ENCODE results near the gene OPN1LW.
A peak's percentile ranks its signal among the peaks of the same experiment; 100 is the strongest.
"Not testable (repeated sequence)": the region's sequence is repeated elsewhere in the genome, so short reads cannot be mapped to it uniquely, and the experiment has no call there.

OPN1LW gene

DNA sequence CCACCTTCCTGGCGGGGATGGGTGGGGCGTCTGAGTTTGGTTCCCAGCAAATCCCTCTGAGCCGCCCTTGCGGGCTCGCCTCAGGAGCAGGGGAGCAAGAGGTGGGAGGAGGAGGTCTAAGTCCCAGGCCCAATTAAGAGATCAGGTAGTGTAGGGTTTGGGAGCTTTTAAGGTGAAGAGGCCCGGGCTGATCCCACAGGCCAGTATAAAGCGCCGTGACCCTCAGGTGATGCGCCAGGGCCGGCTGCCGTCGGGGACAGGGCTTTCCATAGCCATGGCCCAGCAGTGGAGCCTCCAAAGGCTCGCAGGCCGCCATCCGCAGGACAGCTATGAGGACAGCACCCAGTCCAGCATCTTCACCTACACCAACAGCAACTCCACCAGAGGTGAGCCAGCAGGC, at the start of gene OPN1LW:
Gene OPN1LW (plus strand): TSS at position 234 of the 400 bp plus-strand sequence. CDS start 41 bp downstream, at position 275.
- not testable (repeated sequence) for H3K36me3 ChIP-seq (ENCODE audit: insufficient read depth, low read length); H3K4me1 ChIP-seq (ENCODE audit: control insufficient read depth, insufficient read depth, low read length, unreplicated experiment); H3K27ac ChIP-seq (ENCODE audit: low read depth, low read length); H3K4me3 ChIP-seq (ENCODE audit: low read depth, low read length); H3K79me2 ChIP-seq (ENCODE audit: control insufficient read depth, insufficient read depth, low read length, unreplicated experiment); H3K27me3 ChIP-seq (ENCODE audit: insufficient read depth, low read length); H2AFZ ChIP-seq (ENCODE audit: low read length, unreplicated experiment)

- Histone ChIP-seq H3K4me3 (ENCODE audit: low read depth, low read length) (peak overlapping the region; percentile 91), H2AFZ (ENCODE audit: low read length, unreplicated experiment) (no peak overlapping the region), H3K4me1 (ENCODE audit: control insufficient read depth, insufficient read depth, low read length, unreplicated experiment) (peaks cover 25% of the 10 kb centered on the region), H3K27me3 (ENCODE audit: insufficient read depth, low read length) (peaks cover 1% of the 10 kb centered on the region; the same call in 1 of the 2 replicates), H3K36me3 (ENCODE audit: insufficient read depth, low read length) (peaks cover 5% of the 10 kb centered on the region; the same call in 1 of the 2 replicates), H3K27ac (ENCODE audit: low read depth, low read length) (no peak overlapping the region), H3K79me2 (ENCODE audit: control insufficient read depth, insufficient read depth, low read length, unreplicated experiment) (peaks cover 67% of the 10 kb centered on the region)
These were observed 49.2 kb upstream of the OPN1LW start for GRCh38 chrX:154094833-154095232.

GRCh38 chrX:154096140-154097002, 47.7 kb upstream of the OPN1LW start:
- Histone ChIP-seq H3K27ac (ENCODE audit: low read depth, low read length) (peak overlapping the region; percentile 70), H3K4me1 (ENCODE audit: control insufficient read depth, insufficient read depth, low read length, unreplicated experiment) (peaks cover 25% of the 10 kb centered on the region), H3K27me3 (ENCODE audit: insufficient read depth, low read length) (peaks cover 8% of the 10 kb centered on the region; the same call in 1 of the 2 replicates), H3K79me2 (ENCODE audit: control insufficient read depth, insufficient read depth, low read length, unreplicated experiment) (peaks cover 56% of the 10 kb centered on the region), H3K4me3 (ENCODE audit: low read depth, low read length) (peak overlapping the region; percentile 91), H2AFZ (ENCODE audit: low read length, unreplicated experiment) (no peak overlapping the region), H3K36me3 (ENCODE audit: insufficient read depth, low read length) (no peaks in the 10 kb centered on the region)

- Histone ChIP-seq H3K4me3 (ENCODE audit: low read depth, low read length) (peak overlapping the region; percentile 91), H3K27ac (ENCODE audit: low read depth, low read length) (peak overlapping the region; percentile 70), H3K4me1 (ENCODE audit: control insufficient read depth, insufficient read depth, low read length, unreplicated experiment) (peaks cover 25% of the 10 kb centered on the region), H2AFZ (ENCODE audit: low read length, unreplicated experiment) (no peak overlapping the region), H3K79me2 (ENCODE audit: control insufficient read depth, insufficient read depth, low read length, unreplicated experiment) (peaks cover 50% of the 10 kb centered on the region), H3K36me3 (ENCODE audit: insufficient read depth, low read length) (no peaks in the 10 kb centered on the region), H3K27me3 (ENCODE audit: insufficient read depth, low read length) (peaks cover 15% of the 10 kb centered on the region; the same call in 1 of the 2 replicates)
These were observed 46.9 kb upstream of the OPN1LW start for GRCh38 chrX:154097003-154097588.

GRCh38 chrX:154097589-154098541, 46.2 kb upstream of the OPN1LW start, which contains the start of gene MECP2:
Gene MECP2, minus strand, starts transcription at chrX:154097717.
- H2AFZ ChIP-seq (ENCODE audit: low read length, unreplicated experiment) = peak within 1 kb of the TSS; percentile 53
- no peaks in the 10 kb centered on the region for H3K36me3 ChIP-seq (ENCODE audit: insufficient read depth, low read length)
- H3K27me3 ChIP-seq (ENCODE audit: insufficient read depth, low read length) = peaks cover 17% of the 10 kb centered on the region; the same call in 1 of the 2 replicates
- H3K79me2 ChIP-seq (ENCODE audit: control insufficient read depth, insufficient read depth, low read length, unreplicated experiment) = peaks cover 42% of the 10 kb centered on the region
- H3K27ac ChIP-seq (ENCODE audit: low read depth, low read length) = peak within 1 kb of the TSS; percentile 70
- H3K4me1 ChIP-seq (ENCODE audit: control insufficient read depth, insufficient read depth, low read length, unreplicated experiment) = peaks cover 24% of the 10 kb centered on the region
- peak within 1 kb of the TSS; percentile 91 for H3K4me3 ChIP-seq (ENCODE audit: low read depth, low read length)

- Histone ChIP-seq H3K4me3 (ENCODE audit: low read depth, low read length) (peak overlapping the region; percentile 71; the same call in 1 of the 2 replicates), H3K79me2 (ENCODE audit: control insufficient read depth, insufficient read depth, low read length, unreplicated experiment) (peaks cover 36% of the 10 kb centered on the region), H3K27ac (ENCODE audit: low read depth, low read length) (no peak overlapping the region), H3K36me3 (ENCODE audit: insufficient read depth, low read length) (no peaks in the 10 kb centered on the region), H3K27me3 (ENCODE audit: insufficient read depth, low read length) (peaks cover 17% of the 10 kb centered on the region; the same call in 1 of the 2 replicates), H2AFZ (ENCODE audit: low read length, unreplicated experiment) (no peak overlapping the region), H3K4me1 (ENCODE audit: control insufficient read depth, insufficient read depth, low read length, unreplicated experiment) (peaks cover 20% of the 10 kb centered on the region)
These were observed 45.5 kb upstream of the OPN1LW start for GRCh38 chrX:154098551-154098950.

GRCh38 chrX:154113729-154114128, 30.3 kb upstream of the OPN1LW start:
- no peak overlapping the region for H2AFZ ChIP-seq (ENCODE audit: low read length, unreplicated experiment)
- H3K27me3 ChIP-seq (ENCODE audit: insufficient read depth, low read length) = no peaks in the 10 kb centered on the region
- no peaks in the 10 kb centered on the region for H3K4me1 ChIP-seq (ENCODE audit: control insufficient read depth, insufficient read depth, low read length, unreplicated experiment)

GRCh38 chrX:154114652-154115051, 29.4 kb upstream of the OPN1LW start:
- Histone ChIP-seq H3K79me2 (ENCODE audit: control insufficient read depth, insufficient read depth, low read length, unreplicated experiment) (no peaks in the 10 kb centered on the region), H3K36me3 (ENCODE audit: insufficient read depth, low read length) (no peaks in the 10 kb centered on the region), H3K4me1 (ENCODE audit: control insufficient read depth, insufficient read depth, low read length, unreplicated experiment) (no peaks in the 10 kb centered on the region), H3K27me3 (ENCODE audit: insufficient read depth, low read length) (no peaks in the 10 kb centered on the region), H2AFZ (ENCODE audit: low read length, unreplicated experiment) (no peak overlapping the region), H3K4me3 (ENCODE audit: low read depth, low read length) (no peak overlapping the region), H3K27ac (ENCODE audit: low read depth, low read length) (no peak overlapping the region)

More at GRCh38 chrX:154113729-154114128, 30.3 kb upstream of the OPN1LW start:
- Histone ChIP-seq H3K27ac (ENCODE audit: low read depth, low read length) (no peak overlapping the region), H3K4me3 (ENCODE audit: low read depth, low read length) (no peak overlapping the region), H3K79me2 (ENCODE audit: control insufficient read depth, insufficient read depth, low read length, unreplicated experiment) (no peaks in the 10 kb centered on the region), H3K36me3 (ENCODE audit: insufficient read depth, low read length) (no peaks in the 10 kb centered on the region)

GRCh38 chrX:154115071-154115470, 29.0 kb upstream of the OPN1LW start:
- Histone ChIP-seq H2AFZ (ENCODE audit: low read length, unreplicated experiment) (no peak overlapping the region), H3K36me3 (ENCODE audit: insufficient read depth, low read length) (no peaks in the 10 kb centered on the region), H3K4me1 (ENCODE audit: control insufficient read depth, insufficient read depth, low read length, unreplicated experiment) (no peaks in the 10 kb centered on the region), H3K27me3 (ENCODE audit: insufficient read depth, low read length) (no peaks in the 10 kb centered on the region), H3K4me3 (ENCODE audit: low read depth, low read length) (no peak overlapping the region), H3K79me2 (ENCODE audit: control insufficient read depth, insufficient read depth, low read length, unreplicated experiment) (no peaks in the 10 kb centered on the region), H3K27ac (ENCODE audit: low read depth, low read length) (no peak overlapping the region)

- no peaks in the 10 kb centered on the region for H3K4me1 ChIP-seq (ENCODE audit: control insufficient read depth, insufficient read depth, low read length, unreplicated experiment)
- no peaks in the 10 kb centered on the region for H3K27me3 ChIP-seq (ENCODE audit: insufficient read depth, low read length)
- no peak overlapping the region for H3K4me3 ChIP-seq (ENCODE audit: low read depth, low read length)
- no peak overlapping the region for H3K27ac ChIP-seq (ENCODE audit: low read depth, low read length)
- H3K79me2 ChIP-seq (ENCODE audit: control insufficient read depth, insufficient read depth, low read length, unreplicated experiment) = no peaks in the 10 kb centered on the region
- H3K36me3 ChIP-seq (ENCODE audit: insufficient read depth, low read length) = no peaks in the 10 kb centered on the region
- H2AFZ ChIP-seq (ENCODE audit: low read length, unreplicated experiment) = no peak overlapping the region
These were observed 28.3 kb upstream of the OPN1LW start for GRCh38 chrX:154115750-154116149.

Data from ACC112 (cell line).